Stimulated activated CD8-positive, alpha-beta memory T cell treated with anti-CD3 and anti-CD28 coated beads, Interleukin-4, amount 100 ng/mL, for 1 hour (primary cell): Measurements from ENCODE around the gene ALMS1.
"Not testable (repeated sequence)": the region's sequence is repeated elsewhere in the genome, so short reads cannot be mapped to it uniquely, and the experiment has no call there.

Experiments
- DNase-seq, 2 donors: peaks; one replicate each; pipeline ENCODE4 v3.0.0-alpha.2; 2020; ENCODE audit warnings: low read depth in 2 of 2, low spot score in 1 of 2

The ALMS1 gene

GRCh38 chr2:73610111-73610510, 224.5 kb downstream of the ALMS1 start:
- DNase-seq: no peak

- no peak for DNase-seq
These were observed 225.6 kb downstream of the ALMS1 start for GRCh38 chr2:73611193-73611592.

GRCh38 chr2:73611867-73612266, 226.2 kb downstream of the ALMS1 start:
- DNase-seq: no peak

GRCh38 chr2:73614105-73614504, 228.5 kb downstream of the ALMS1 start:
- DNase-seq: no peak

- DNase-seq: no peak
These were observed 229.4 kb downstream of the ALMS1 start for GRCh38 chr2:73614997-73615396.

GRCh38 chr2:73619925-73620324, 234.3 kb downstream of the ALMS1 start:
- DNase-seq: not testable (repeated sequence)

- not testable (repeated sequence) for DNase-seq
These were observed 238.4 kb downstream of the ALMS1 start for GRCh38 chr2:73624036-73624435.

GRCh38 chr2:73624625-73625024, 239.0 kb downstream of the ALMS1 start:
- DNase-seq: not testable (repeated sequence)

GRCh38 chr2:73626237-73626636, 240.6 kb downstream of the ALMS1 start:
- DNase-seq: not testable (repeated sequence)

GRCh38 chr2:73628493-73628892, 242.9 kb downstream of the ALMS1 start:
- DNase-seq: not testable (repeated sequence)

GRCh38 chr2:73630662-73631266, 245.1 kb downstream of the ALMS1 start:
- DNase-seq: not testable (repeated sequence)

- not testable (repeated sequence) for DNase-seq
These were observed 251.3 kb downstream of the ALMS1 start for GRCh38 chr2:73636977-73637376.

GRCh38 chr2:73638429-73638828, 252.8 kb downstream of the ALMS1 start:
- DNase-seq: no peak

- no peak for DNase-seq
These were observed 254.9 kb downstream of the ALMS1 start for GRCh38 chr2:73640511-73640911.

GRCh38 chr2:73640946-73641766, 255.5 kb downstream of the ALMS1 start:
- no peak for DNase-seq

GRCh38 chr2:73641767-73642062, 256.1 kb downstream of the ALMS1 start:
- DNase-seq: no peak

- no peak for DNase-seq
These were observed 256.8 kb downstream of the ALMS1 start, which contains the start of gene NAT8 for GRCh38 chr2:73642338-73643018. Gene NAT8, minus strand, starts transcription at chr2:73642422. Its CDS starts 794 bp downstream, at chr2:73641628.

- not testable (repeated sequence) for DNase-seq
These were observed 262.1 kb downstream of the ALMS1 start for GRCh38 chr2:73647690-73648089.

GRCh38 chr2:73651591-73652230, 266.1 kb downstream of the ALMS1 start:
- DNase-seq: no peak

- no peak for DNase-seq
These were observed 266.7 kb downstream of the ALMS1 start for GRCh38 chr2:73652348-73652747.

- no peak for DNase-seq
These were observed 268.5 kb downstream of the ALMS1 start for GRCh38 chr2:73654175-73654574.
